DOHH2 (cell line): Measurements from ENCODE around the gene NAALADL2.

Experiments used
- H3F3A ChIP-seq: fragments of 200-600 bp; sonication (generic), shearing (Covaris generic); 2 replicates; pipeline ENCODE4 v1.6.0; 2016; ENCODE audit warnings: antibody characterized with exemption, mild to moderate bottlenecking; ENCODE audit not compliant: control insufficient read depth, insufficient read depth
- H3K27ac ChIP-seq: fragments of 200-600 bp; sonication (generic); 2 replicates; pipeline ENCODE4 v1.5.1; 2014; ENCODE audit warnings: low read depth, mild to moderate bottlenecking, low read length, moderate library complexity
- H3K27me3 ChIP-seq: fragments of 200-600 bp; sonication (generic); 2 replicates; pipeline ENCODE4 v1.6.1; 2014; ENCODE audit warnings: mild to moderate bottlenecking, low read length, mixed read lengths; ENCODE audit not compliant: control insufficient read depth
- H3K36me3 ChIP-seq: fragments of 200-600 bp; sonication (generic); 2 replicates; pipeline ENCODE4 v1.6.1; 2014; ENCODE audit warnings: mild to moderate bottlenecking, low read length, moderate library complexity, mixed read lengths; ENCODE audit not compliant: control insufficient read depth
- H3K4me1 ChIP-seq: fragments of 200-600 bp; sonication (generic); 2 replicates; pipeline ENCODE4 v1.6.1; 2014; ENCODE audit warnings: mild to moderate bottlenecking, low read length, mixed read lengths; ENCODE audit not compliant: control insufficient read depth
- H3K4me2 ChIP-seq: fragments of 200-600 bp; sonication (generic); 2 replicates; pipeline ENCODE4 v1.6.0; 2014; ENCODE audit warnings: mild to moderate bottlenecking, low read length, moderate library complexity
- H3K4me3 ChIP-seq: fragments of 200-600 bp; sonication (generic); 2 replicates; pipeline ENCODE4 v1.5.1; 2014; ENCODE audit warnings: mild to moderate bottlenecking, low read length, mixed read lengths
- H3K79me2 ChIP-seq: fragments of 200-600 bp; sonication (generic); 2 replicates; pipeline ENCODE4 v1.6.1; 2014; ENCODE audit warnings: mild to moderate bottlenecking, low read length, mixed read lengths; ENCODE audit not compliant: control insufficient read depth
- H3K9me2 ChIP-seq: fragments of 200-600 bp; sonication (generic); replicated peaks from 2 replicates; pipeline ENCODE4 v1.6.1; 2014; ENCODE audit warnings: mild to moderate bottlenecking, low read length, mixed read lengths; ENCODE audit not compliant: control insufficient read depth
- H3K9me3 ChIP-seq: fragments of 200-600 bp; sonication (generic); 2 replicates; pipeline ENCODE4 v1.6.1; 2014; ENCODE audit warnings: antibody characterized with exemption, low read length, mixed read lengths; ENCODE audit not compliant: control insufficient read depth, insufficient read depth
- H4K20me1 ChIP-seq: fragments of 200-600 bp; sonication (generic); 2 replicates; pipeline ENCODE4 v1.6.0; 2014; ENCODE audit warnings: low read depth, mild to moderate bottlenecking, antibody characterized with exemption, low read length, moderate library complexity; ENCODE audit not compliant: control insufficient read depth, insufficient read depth
- EZH2phosphoT487 ChIP-seq: fragments of 200-600 bp; sonication (generic); IDR thresholded peaks from 2 replicates; pipeline ENCODE4 v1.6.1; 2017; ENCODE audit warnings: borderline replicate concordance, mild to moderate bottlenecking, antibody characterized with exemption, low read length, moderate library complexity, mixed read lengths
- TF ChIP-seq, protein P1 (sequence below): fragments of 200-600 bp; sonication (generic); IDR thresholded peaks from one replicate; pipeline ENCODE4 v1.5.1; 2014; ENCODE audit warnings: antibody characterized with exemption, mild to moderate bottlenecking, low read depth, low read length; ENCODE audit not compliant: poor library complexity, severe bottlenecking

NAALADL2 gene

DNA sequence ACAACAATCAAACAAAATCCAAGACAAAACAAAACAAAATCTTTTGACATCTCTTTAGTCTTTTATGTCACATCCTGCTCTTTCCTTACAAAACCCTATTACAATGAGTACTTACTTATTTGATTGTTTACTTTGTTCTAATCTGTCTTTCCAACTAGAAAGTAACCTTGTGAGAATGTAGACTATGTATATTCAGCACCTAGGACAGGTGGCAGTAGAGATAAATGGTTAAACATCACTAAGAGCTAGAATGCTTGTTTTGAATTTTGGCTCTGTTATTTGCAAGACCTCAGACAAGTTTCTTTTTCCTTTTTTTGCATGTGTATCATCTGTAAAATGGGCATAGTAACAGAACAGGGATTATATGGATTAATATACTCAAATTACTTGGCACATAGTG, 33.1 kb upstream of the NAALADL2 start:
- no peak overlapping the region for H3K27ac ChIP-seq
- no peaks in the 10 kb centered on the region for H3K9me2 ChIP-seq
- H3K4me3 ChIP-seq = no peak overlapping the region
- no peak overlapping the region for H3K4me2 ChIP-seq
- no peaks in the 10 kb centered on the region for H3F3A ChIP-seq
- no peaks in the 10 kb centered on the region for H3K4me1 ChIP-seq
- H3K9me3 ChIP-seq = no peaks in the 10 kb centered on the region
- no peaks in the 10 kb centered on the region for H3K27me3 ChIP-seq
- no peaks in the 10 kb centered on the region for H3K79me2 ChIP-seq
- no peaks in the 10 kb centered on the region for H3K36me3 ChIP-seq
- no peaks in the 10 kb centered on the region for H4K20me1 ChIP-seq
- TF ChIP-seq, protein P1, sequence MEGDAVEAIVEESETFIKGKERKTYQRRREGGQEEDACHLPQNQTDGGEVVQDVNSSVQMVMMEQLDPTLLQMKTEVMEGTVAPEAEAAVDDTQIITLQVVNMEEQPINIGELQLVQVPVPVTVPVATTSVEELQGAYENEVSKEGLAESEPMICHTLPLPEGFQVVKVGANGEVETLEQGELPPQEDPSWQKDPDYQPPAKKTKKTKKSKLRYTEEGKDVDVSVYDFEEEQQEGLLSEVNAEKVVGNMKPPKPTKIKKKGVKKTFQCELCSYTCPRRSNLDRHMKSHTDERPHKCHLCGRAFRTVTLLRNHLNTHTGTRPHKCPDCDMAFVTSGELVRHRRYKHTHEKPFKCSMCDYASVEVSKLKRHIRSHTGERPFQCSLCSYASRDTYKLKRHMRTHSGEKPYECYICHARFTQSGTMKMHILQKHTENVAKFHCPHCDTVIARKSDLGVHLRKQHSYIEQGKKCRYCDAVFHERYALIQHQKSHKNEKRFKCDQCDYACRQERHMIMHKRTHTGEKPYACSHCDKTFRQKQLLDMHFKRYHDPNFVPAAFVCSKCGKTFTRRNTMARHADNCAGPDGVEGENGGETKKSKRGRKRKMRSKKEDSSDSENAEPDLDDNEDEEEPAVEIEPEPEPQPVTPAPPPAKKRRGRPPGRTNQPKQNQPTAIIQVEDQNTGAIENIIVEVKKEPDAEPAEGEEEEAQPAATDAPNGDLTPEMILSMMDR = no peak
- TF ChIP-seq EZH2phosphoT487 = no peak

DNA sequence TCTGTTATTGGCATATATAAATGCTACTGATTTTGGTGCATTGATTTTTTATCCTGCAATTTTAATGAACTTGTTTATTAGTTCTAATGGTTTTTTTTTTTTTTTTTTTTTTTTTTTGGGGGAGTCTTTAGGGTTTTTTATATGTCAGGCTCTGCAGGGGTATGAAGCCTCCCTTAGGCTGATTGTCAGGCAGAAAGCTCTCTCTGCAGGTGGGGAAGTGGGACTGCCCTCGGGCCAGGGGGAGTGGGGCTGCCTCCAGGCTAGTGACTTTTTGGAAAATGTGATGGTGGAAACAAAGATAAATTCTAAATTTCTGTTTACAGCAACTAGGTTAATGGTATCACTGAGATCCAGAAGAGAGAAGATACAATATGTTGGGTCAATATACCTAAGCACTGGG, 14.4 kb upstream of the NAALADL2 start:
- Histone ChIP-seq H3K9me3 (peaks cover 3% of the 10 kb centered on the region; the same call in 1 of the 2 replicates), H4K20me1 (no peaks in the 10 kb centered on the region), H3K4me3 (no peak overlapping the region), H3K27me3 (no peaks in the 10 kb centered on the region), H3F3A (no peaks in the 10 kb centered on the region), H3K36me3 (no peaks in the 10 kb centered on the region), H3K79me2 (no peaks in the 10 kb centered on the region), H3K27ac (no peak overlapping the region), H3K9me2 (no peaks in the 10 kb centered on the region), H3K4me2 (no peak overlapping the region), H3K4me1 (no peaks in the 10 kb centered on the region)
- TF ChIP-seq EZH2phosphoT487 = no peak
- TF ChIP-seq, protein P1 = no peak

DNA sequence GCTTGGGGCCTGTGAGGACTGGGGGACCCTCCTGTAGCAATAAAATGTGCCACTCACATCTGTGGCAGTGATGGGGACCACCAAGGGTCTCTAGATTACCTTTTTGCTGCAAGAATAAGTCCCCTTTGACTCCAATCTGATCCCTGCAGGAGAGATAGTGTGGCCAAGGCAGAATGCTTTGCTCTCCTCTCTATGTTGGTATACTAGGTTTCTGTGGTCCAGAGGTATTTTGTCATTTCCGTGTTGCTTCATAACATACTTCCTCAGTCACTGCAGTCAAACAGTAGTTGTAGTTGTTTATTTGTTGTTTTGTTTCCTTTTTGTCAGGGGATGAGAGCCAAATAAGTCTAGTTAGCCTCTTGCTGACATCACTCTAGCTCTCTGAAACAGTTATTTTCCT, 13.1 kb upstream of the NAALADL2 start:
- Histone ChIP-seq H3K27me3 (no peaks in the 10 kb centered on the region), H3F3A (no peaks in the 10 kb centered on the region), H3K4me3 (no peak overlapping the region), H4K20me1 (no peaks in the 10 kb centered on the region), H3K9me2 (no peaks in the 10 kb centered on the region), H3K79me2 (no peaks in the 10 kb centered on the region), H3K27ac (no peak overlapping the region), H3K4me2 (no peak overlapping the region), H3K4me1 (no peaks in the 10 kb centered on the region), H3K36me3 (no peaks in the 10 kb centered on the region), H3K9me3 (peaks cover 3% of the 10 kb centered on the region; the same call in 1 of the 2 replicates)
- TF ChIP-seq, protein P1 = no peak
- no peak for TF ChIP-seq EZH2phosphoT487

DNA sequence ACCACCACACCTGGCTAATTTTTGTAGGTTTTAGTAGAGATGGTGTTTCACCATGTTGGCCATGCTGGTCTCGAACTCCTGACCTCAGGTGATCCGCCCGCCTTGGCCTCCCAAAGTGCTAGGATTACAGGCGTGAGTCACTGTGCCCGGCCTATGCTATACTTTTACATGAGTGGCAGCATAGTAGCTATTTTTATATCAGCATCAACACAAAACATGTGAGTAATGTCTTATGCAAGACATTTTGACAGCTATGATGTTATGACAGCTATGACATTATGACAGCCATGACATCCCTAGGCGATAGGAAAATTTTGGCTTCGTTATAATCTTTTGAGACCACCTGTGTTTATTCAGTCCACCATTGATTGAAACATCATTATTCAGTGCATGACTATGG, 4.1 kb upstream of the NAALADL2 start:
- H3K9me3 ChIP-seq = no peaks in the 10 kb centered on the region
- no peaks in the 10 kb centered on the region for H3K4me1 ChIP-seq
- no peaks in the 10 kb centered on the region for H3K79me2 ChIP-seq
- H3K27me3 ChIP-seq = no peaks in the 10 kb centered on the region
- no peak for TF ChIP-seq EZH2phosphoT487
- TF ChIP-seq, protein P1 = no peak
- H3K27ac ChIP-seq = no peak overlapping the region
- H3K4me3 ChIP-seq = no peak overlapping the region
- H3K9me2 ChIP-seq = no peaks in the 10 kb centered on the region
- no peaks in the 10 kb centered on the region for H3K36me3 ChIP-seq
- no peak overlapping the region for H3K4me2 ChIP-seq
- H4K20me1 ChIP-seq = no peaks in the 10 kb centered on the region
- H3F3A ChIP-seq = no peaks in the 10 kb centered on the region
